Kidney (tissue), 14 donors: ENCODE measurements around the gene HOXC11. TPM values are rescaled to one million over a fixed set of nuclear protein-coding genes. Genes with fewer than 3 reads are reported as not detected.

Source experiments
- DNase-seq, 5 donors: peaks; one replicate each; pipeline ENCODE4 v3.0.0-alpha.2; 2013 to 2020
- FAIRE-seq: peaks from 2 replicates; lab custom pipeline; 2012; peaks lifted over from hg19 to GRCh38; lab: Jason Lieb, UNC
- H3K27ac ChIP-seq, 2 donors: one replicate each; pipeline ENCODE4 v1.7.0; 2013; ENCODE audit warnings: low read depth in 2 of 2, low read length in 2 of 2, inconsistent platforms in 1 of 2
- H3K27me3 ChIP-seq: one replicate; pipeline ENCODE4 v1.7.1; 2013; ENCODE audit warnings: low read length, inconsistent platforms; ENCODE audit not compliant: control insufficient read depth, insufficient read depth
- H3K36me3 ChIP-seq, 3 donors: one replicate each; pipeline versions ENCODE4 v1.7.0 to v1.7.1; 2013; ENCODE audit warnings: low read length in 3 of 3, control low read depth in 1 of 3, inconsistent platforms in 1 of 3; ENCODE audit not compliant: insufficient read depth in 3 of 3, control insufficient read depth in 2 of 3
- H3K4me1 ChIP-seq, 3 donors: one replicate each; pipeline versions ENCODE4 v1.7.0 to v1.7.1; 2013; ENCODE audit warnings: low read length in 3 of 3, inconsistent platforms in 1 of 3, low read depth in 1 of 3; ENCODE audit not compliant: control insufficient read depth in 2 of 3, insufficient read depth in 2 of 3
- H3K4me3 ChIP-seq, 3 donors: one replicate each; pipeline versions ENCODE4 v1.7.0 to v1.8.1; 2013; ENCODE audit warnings: low read length in 3 of 3, control low read depth in 1 of 3, inconsistent platforms in 1 of 3
- H3K9ac ChIP-seq, 3 donors: one replicate each; pipeline versions ENCODE4 v1.7.0 to v1.7.1; 2013; ENCODE audit warnings: low read length in 3 of 3, control low read depth in 1 of 3, inconsistent platforms in 1 of 3
- H3K9me3 ChIP-seq, 3 donors: one replicate each; pipeline versions ENCODE4 v1.7.0 to v1.7.1; 2013; ENCODE audit warnings: low read length in 3 of 3, control low read depth in 1 of 3, inconsistent platforms in 1 of 3; ENCODE audit not compliant: control insufficient read depth in 2 of 3, insufficient read depth in 1 of 3
- CTCF ChIP-seq: IDR thresholded peaks from 3 replicates; pipeline ENCODE4 v1.5.1; 2012; ENCODE audit warnings: mild to moderate bottlenecking, moderate library complexity, borderline replicate concordance; ENCODE audit not compliant: insufficient read depth; ENCODE audit errors: extremely low read depth
- intact Hi-C: fragments of 100-400 bp; cut with DNase I; formaldehyde crosslinking; loops from one replicate; pipeline ENCODE4 v1.11.1; 2022
- polyA plus RNA-seq: library from polyadenylated mRNA; stranded (reverse); fragments of 350-450 nt; fragmentation: Illumina TruSeq; extraction: RNeasy Lipid Tissue Mini Kit (QIAGEN cat#74804); gene quantifications from one replicate; pipeline ENCODE4 v1.2.3, GENCODE V29; 2014; ENCODE audit warnings: low read depth, low replicate concordance; ENCODE audit not compliant: insufficient read depth
- total RNA-seq: library from RNA; stranded (reverse); fragmentation: NEBNext Ultra II Directional; extraction: Animal tissue kit (Norgen Biotek cat#: 25700); gene quantifications from one replicate; pipeline ENCODE4 v1.2.1, GENCODE V29; 2021
- donor health status: control.
- donor health status: control.
- donor health status: control.
- donor health status: control.
- donor health status: control.
- donor health status: DM: yes; HTN: yes; CAD: no.
- donor health status: Normal renal cell carcinoma (clear cell type).

The HOXC11 gene
- total and polyA plus RNA-seq, 2 donors from 2014 or later, result 0.75 to 1.4 TPM

- intact Hi-C loops, result no loop called here
- H3K9ac ChIP-seq, result no peak overlapping the region
- FAIRE-seq (no peak), DNase-seq (peak in 4 of 5 donors; percentile 74 to 91 (median 80))
- no peaks in the 10 kb centered on the region for H3K9me3 ChIP-seq
- H3K27ac ChIP-seq, result no peak overlapping the region
- H3K4me3 ChIP-seq, result no peak overlapping the region
- no peaks in the 10 kb centered on the region for H3K36me3 ChIP-seq
- peaks cover 9% of the 10 kb centered on the region for H3K27me3 ChIP-seq
- H3K4me1 ChIP-seq, result peaks cover 0 to 7% (median 5%) of the 10 kb centered on the region in 3 donors
- no peak for TF ChIP-seq CTCF
Measured at GRCh38 chr12:53976172-53976822, 3.4 kb downstream of the HOXC11 start.

- TF ChIP-seq CTCF, result no peak
- H3K9ac ChIP-seq, result no peak overlapping the region
- no peaks in the 10 kb centered on the region for H3K36me3 ChIP-seq
- FAIRE-seq (no peak), DNase-seq (no peak)
- H3K9me3 ChIP-seq, result no peaks in the 10 kb centered on the region
- H3K4me1 ChIP-seq, result peaks cover 0 to 7% (median 5%) of the 10 kb centered on the region in 3 donors
- H3K4me3 ChIP-seq, result no peak overlapping the region
- intact Hi-C loops, result no loop called here
- H3K27me3 ChIP-seq, result peaks cover 5% of the 10 kb centered on the region
- no peak overlapping the region for H3K27ac ChIP-seq
Measured at GRCh38 chr12:53976823-53977595, 4.1 kb downstream of the HOXC11 start.

GRCh38 chr12:53977596-53978445 is 4.9 kb downstream of the HOXC11 start:
- DNase-seq (peak in 2 of 5 donors; percentile 59 to 68), FAIRE-seq (no peak)
- Histone ChIP-seq H3K9me3 (no peaks in the 10 kb centered on the region), H3K9ac (no peak overlapping the region), H3K4me3 (no peak overlapping the region), H3K4me1 (peaks cover 0 to 7% (median 5%) of the 10 kb centered on the region in 3 donors), H3K27ac (peak overlapping the region in 1 of 2 donors; percentile 47), H3K36me3 (no peaks in the 10 kb centered on the region), H3K27me3 (peaks cover 4% of the 10 kb centered on the region)
- intact Hi-C loops, result no loop called here
- TF ChIP-seq CTCF, result no peak
